A673 (cell line): ENCODE data around the gene NT5E.

Source experiments
- EZH2 ChIP-seq: fragments of 200-600 bp; sonication (generic); IDR thresholded peaks from 2 replicates; pipeline ENCODE4 v1.6.1; 2017; ENCODE audit warnings: borderline replicate concordance, low read depth, mild to moderate bottlenecking, mixed read lengths, antibody characterized with exemption, low read length; ENCODE audit not compliant: poor library complexity, severe bottlenecking
- TF ChIP-seq, protein P1 (sequence below): fragments of 300-800, 200-600 bp; sonication (generic); conservative IDR thresholded peaks from 2 replicates; pipeline ENCODE4 v1.5.1; 2017; ENCODE audit warnings: low read depth, mild to moderate bottlenecking, antibody characterized with exemption, low read length, moderate library complexity, mixed read lengths

GRCh38 chr6:85496856-85497255, 47.0 kb downstream of the NT5E start:
- TF ChIP-seq, protein P1, sequence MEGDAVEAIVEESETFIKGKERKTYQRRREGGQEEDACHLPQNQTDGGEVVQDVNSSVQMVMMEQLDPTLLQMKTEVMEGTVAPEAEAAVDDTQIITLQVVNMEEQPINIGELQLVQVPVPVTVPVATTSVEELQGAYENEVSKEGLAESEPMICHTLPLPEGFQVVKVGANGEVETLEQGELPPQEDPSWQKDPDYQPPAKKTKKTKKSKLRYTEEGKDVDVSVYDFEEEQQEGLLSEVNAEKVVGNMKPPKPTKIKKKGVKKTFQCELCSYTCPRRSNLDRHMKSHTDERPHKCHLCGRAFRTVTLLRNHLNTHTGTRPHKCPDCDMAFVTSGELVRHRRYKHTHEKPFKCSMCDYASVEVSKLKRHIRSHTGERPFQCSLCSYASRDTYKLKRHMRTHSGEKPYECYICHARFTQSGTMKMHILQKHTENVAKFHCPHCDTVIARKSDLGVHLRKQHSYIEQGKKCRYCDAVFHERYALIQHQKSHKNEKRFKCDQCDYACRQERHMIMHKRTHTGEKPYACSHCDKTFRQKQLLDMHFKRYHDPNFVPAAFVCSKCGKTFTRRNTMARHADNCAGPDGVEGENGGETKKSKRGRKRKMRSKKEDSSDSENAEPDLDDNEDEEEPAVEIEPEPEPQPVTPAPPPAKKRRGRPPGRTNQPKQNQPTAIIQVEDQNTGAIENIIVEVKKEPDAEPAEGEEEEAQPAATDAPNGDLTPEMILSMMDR, result no peak
- TF ChIP-seq EZH2, result no peak
